Transverse colon (tissue), 4 donors: ENCODE results near the gene YBX3. TPM values are rescaled to one million over a fixed set of nuclear protein-coding genes. Genes with fewer than 3 reads are reported as not detected.
A peak's percentile ranks its signal among the peaks of the same experiment; 100 is the strongest.

Experiments used
- DNase-seq: peaks from one replicate; pipeline ENCODE4 v3.0.0-alpha.2; 2019
- H3K27ac ChIP-seq, 4 donors: fragments of 200-600 bp; sonication (generic); 2 replicates each; pipeline ENCODE4 v1.5.1; 2016 to 2018; ENCODE audit warnings: inconsistent platforms in 4 of 4
- H3K27me3 ChIP-seq: fragments of 200-600 bp; sonication (generic); 2 replicates; pipeline ENCODE4 v1.5.1; 2017; ENCODE audit warnings: inconsistent platforms
- H3K36me3 ChIP-seq, 4 donors: fragments of 200-600 bp; sonication (generic); 2 replicates each; pipeline ENCODE4 v1.5.1; 2017 to 2019; ENCODE audit warnings: inconsistent platforms in 4 of 4
- H3K4me1 ChIP-seq, 4 donors: fragments of 200-600 bp; sonication (generic); 2 replicates each; pipeline ENCODE4 v1.5.1; 2017 to 2020; ENCODE audit warnings: inconsistent platforms in 4 of 4
- H3K4me3 ChIP-seq, 4 donors: fragments of 200-600 bp; sonication (generic); 1 replicate in 1 of 4; 2 replicates in 3 of 4; pipeline versions ENCODE4 v1.5.1 to v1.6.1; 2017 to 2019; ENCODE audit warnings: inconsistent platforms in 4 of 4
- H3K9me3 ChIP-seq, 2 donors: fragments of 200-600 bp; sonication (generic); 2 replicates each; pipeline ENCODE4 v1.5.1; 2017 to 2019; ENCODE audit warnings: inconsistent platforms in 2 of 2
- EP300 ChIP-seq: sonication (generic); formaldehyde crosslinking; IDR thresholded peaks from one replicate; pipeline ENCODE4 v1.6.1; 2017; ENCODE audit warnings: antibody characterized with exemption, low read depth
- POLR2A ChIP-seq: fragments of 450-650 bp; IDR thresholded peaks from one replicate; pipeline ENCODE4 v1.6.1; 2016; ENCODE audit warnings: antibody characterized with exemption, mild to moderate bottlenecking, moderate library complexity
- POLR2AphosphoS5 ChIP-seq, 3 donors: sonication (generic); formaldehyde crosslinking; IDR thresholded peaks; one replicate each; pipeline ENCODE4 v1.6.1; 2016; ENCODE audit warnings: antibody characterized with exemption in 3 of 3
- WGBS, 2 donors: methylation state at CpG; one replicate each; pipeline ENCODE4 v1.1.5; 2018; ENCODE audit warnings: low coverage in 1 of 2; 5-methylcytosine and 5-hydroxymethylcytosine counted together
- in situ Hi-C, 4 donors: fragments of 200-750 bp; cut with MboI; loops; one replicate each; pipeline versions ENCODE4 v1.15.0 to v1.15.1; 2017; ENCODE audit warnings: low sequenced_read_pairs in 3 of 4, low pct_ligation_motif_present in 1 of 4, low pct_unique_long_range_greater_than_20kb in 1 of 4
- intact Hi-C: fragments of 100-400 bp; cut with DNase I; formaldehyde crosslinking; loops from one replicate; pipeline ENCODE4 v1.15.1; 2023; ENCODE audit warnings: low total_unique reads
- total RNA-seq, 4 donors: library from RNA; depleted of rRNA; stranded (reverse); fragments of >200 nt; gene quantifications; one replicate each; pipeline ENCODE4 v1.1.0, GENCODE V29; 2016
- TF ChIP-seq, protein P1 (sequence below), 5 experiments: fragments of 200-600 bp in 3 of 5; fragments of 450-650 bp in 2 of 5; sonication (generic) in 3 of 5; IDR thresholded peaks; 1 replicate in 2 of 5; 2 replicates in 3 of 5; pipeline ENCODE4 v1.5.1; 2016 to 2017; ENCODE audit warnings: antibody characterized with exemption in 5 of 5, inconsistent platforms in 3 of 5, mild to moderate bottlenecking in 2 of 5, moderate library complexity in 1 of 5

The YBX3 gene
- 100 to 1,000 TPM; 137 to 537 (median 236) TPM for total RNA-seq

DNA sequence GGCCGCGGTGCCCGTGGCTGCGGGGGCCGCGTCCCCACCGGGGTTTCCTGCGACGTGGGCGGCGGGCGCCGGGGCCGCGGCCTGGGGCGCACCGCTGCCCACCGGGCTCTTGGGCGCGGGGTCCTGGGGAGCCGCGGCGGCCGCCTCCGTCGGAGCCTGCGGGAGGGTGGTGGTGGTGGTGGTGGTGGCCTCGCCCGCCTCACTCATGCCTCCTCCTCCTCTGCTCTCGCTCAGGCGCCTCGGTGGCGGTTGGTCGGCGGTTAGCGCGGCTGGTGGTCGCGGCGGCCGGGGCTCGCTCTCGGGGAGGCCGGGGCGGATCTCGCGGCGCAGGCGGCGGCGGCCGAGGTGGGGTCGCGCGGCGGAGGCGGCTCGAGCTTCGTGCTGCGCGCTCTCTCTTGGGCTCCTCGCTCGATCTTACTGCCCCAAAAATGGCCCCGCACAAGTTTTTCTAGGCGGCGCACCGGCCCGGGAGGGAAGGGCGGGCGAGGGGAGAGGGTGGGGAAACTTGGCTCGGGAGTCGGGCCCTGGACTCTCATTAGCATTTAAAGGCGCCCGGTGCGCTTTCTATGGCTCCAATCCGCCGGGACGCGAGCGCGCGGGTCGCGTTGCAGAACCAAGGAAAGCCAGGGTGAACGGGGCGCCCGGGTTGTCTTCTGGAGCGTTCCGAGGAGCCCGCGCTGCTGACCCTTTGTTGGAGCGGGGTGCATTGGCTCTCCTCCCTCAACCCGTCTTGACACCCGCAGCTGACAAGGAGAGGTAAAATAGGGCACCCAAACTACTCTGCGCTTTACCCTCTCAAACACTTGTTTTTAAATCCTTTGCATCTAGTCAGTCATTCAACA, at the start of gene YBX3:
YBX3 (minus strand) TSS at position 419 of the 842 bp plus-strand sequence; CDS start at position 207, 212 bp downstream.
- DNase-seq = peak; percentile 88
- peaks cover 20 to 46% (median 41%) of the 10 kb centered on the region in 4 donors for H3K4me1 ChIP-seq
- H3K9me3 ChIP-seq = no peaks in the 10 kb centered on the region
- peak within 1 kb of the TSS; percentile 96 to 98 (median 98) for H3K27ac ChIP-seq
- 1% methylated on average over 64 of the region's 95 CpGs; no CpG with 5 or more reads in 1 of the 2 donors for WGBS, 2 donors
- no peaks in the 10 kb centered on the region for H3K36me3 ChIP-seq
- intact Hi-C loops = no loop called here
- H3K4me3 ChIP-seq = peak within 1 kb of the TSS; percentile 82 to 96 (median 88)
- no peaks in the 10 kb centered on the region for H3K27me3 ChIP-seq
- in situ Hi-C loops = no loop called here
- TF ChIP-seq POLR2A (peak; percentile 24), POLR2AphosphoS5 (IDR thresholded peaks at IDR 0.05) (peak; percentile 69 to 88 (median 78)), EP300 (no peak)
- TF ChIP-seq, protein P1, sequence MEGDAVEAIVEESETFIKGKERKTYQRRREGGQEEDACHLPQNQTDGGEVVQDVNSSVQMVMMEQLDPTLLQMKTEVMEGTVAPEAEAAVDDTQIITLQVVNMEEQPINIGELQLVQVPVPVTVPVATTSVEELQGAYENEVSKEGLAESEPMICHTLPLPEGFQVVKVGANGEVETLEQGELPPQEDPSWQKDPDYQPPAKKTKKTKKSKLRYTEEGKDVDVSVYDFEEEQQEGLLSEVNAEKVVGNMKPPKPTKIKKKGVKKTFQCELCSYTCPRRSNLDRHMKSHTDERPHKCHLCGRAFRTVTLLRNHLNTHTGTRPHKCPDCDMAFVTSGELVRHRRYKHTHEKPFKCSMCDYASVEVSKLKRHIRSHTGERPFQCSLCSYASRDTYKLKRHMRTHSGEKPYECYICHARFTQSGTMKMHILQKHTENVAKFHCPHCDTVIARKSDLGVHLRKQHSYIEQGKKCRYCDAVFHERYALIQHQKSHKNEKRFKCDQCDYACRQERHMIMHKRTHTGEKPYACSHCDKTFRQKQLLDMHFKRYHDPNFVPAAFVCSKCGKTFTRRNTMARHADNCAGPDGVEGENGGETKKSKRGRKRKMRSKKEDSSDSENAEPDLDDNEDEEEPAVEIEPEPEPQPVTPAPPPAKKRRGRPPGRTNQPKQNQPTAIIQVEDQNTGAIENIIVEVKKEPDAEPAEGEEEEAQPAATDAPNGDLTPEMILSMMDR (IDR thresholded peaks at IDR 0.05) = no peak

DNA sequence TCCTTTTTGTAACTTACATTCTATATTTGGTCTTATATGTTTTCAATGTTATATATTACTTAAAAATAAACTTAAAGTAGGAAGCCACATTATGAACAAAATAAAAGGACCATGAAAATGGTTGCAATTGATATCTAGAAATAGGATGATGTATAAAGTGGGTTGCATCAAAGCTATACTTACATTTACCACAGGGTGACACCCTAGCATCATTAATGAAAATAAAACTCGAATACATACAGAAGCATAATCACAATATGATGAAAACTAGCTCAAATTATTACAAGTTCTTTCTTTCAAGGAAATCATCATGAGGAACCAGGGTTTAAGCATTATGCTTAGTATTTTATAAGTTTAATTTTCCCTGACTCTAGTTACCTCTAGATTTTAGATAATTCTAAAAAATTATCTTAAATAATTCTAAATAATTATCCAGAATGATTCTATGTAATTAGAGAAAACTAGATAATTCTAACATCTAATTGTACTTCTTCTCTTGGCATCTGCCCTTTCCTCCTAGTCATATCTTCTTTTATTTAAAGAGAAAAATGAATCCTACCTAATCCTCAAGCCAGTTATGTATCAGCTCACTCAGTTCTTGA, 48.1 kb upstream of the YBX3 start:
- intact Hi-C loops (loop anchor here (10.0 kb wide), 1 partner anchor 424 kb away; no protein-coding TSS in a partner anchor), in situ Hi-C loops (loop anchor here (5.0 to 25.0 kb wide), 6 partner anchors 424 to 724 kb away; no protein-coding TSS in a partner anchor)
- no peak overlapping the region for H3K27ac ChIP-seq
- no peaks in the 10 kb centered on the region for H3K4me1 ChIP-seq
- H3K9me3 ChIP-seq = no peaks in the 10 kb centered on the region
- peaks cover 65% of the 10 kb centered on the region for H3K27me3 ChIP-seq
- H3K36me3 ChIP-seq = no peaks in the 10 kb centered on the region
- WGBS, 2 donors = 0% methylated on average over 1 of the region's 1 CpG
- TF ChIP-seq EP300 = no peak
- no peak for TF ChIP-seq POLR2A
- TF ChIP-seq, protein P1 (IDR thresholded peaks at IDR 0.05) = peak; percentile 54 to 75 (median 56)
- no peak for TF ChIP-seq POLR2AphosphoS5 (IDR thresholded peaks at IDR 0.05)
- no peak for DNase-seq
- H3K4me3 ChIP-seq = no peak overlapping the region

DNA sequence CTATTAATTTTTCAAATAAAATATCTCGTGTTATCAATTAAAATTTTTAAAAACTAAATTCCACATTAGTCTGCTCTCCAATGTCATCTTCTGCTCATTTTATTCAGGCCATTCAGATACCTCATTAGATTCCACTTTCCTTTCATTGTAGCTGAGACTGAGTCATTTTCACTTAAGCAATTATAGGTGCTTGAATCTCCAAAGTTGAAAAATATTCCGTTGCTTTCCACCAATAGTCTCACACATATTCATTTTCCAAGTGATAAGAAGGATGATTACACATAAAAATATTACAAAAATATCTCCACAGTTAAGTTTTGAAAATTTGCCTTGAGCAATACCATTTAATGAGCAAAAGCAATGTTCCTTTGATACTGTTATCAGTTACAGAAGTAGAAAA, 36.5 kb upstream of the YBX3 start:
- TF ChIP-seq POLR2AphosphoS5 (IDR thresholded peaks at IDR 0.05) = no peak
- TF ChIP-seq, protein P1 (IDR thresholded peaks at IDR 0.05) = no peak
- no peak for TF ChIP-seq EP300
- no peak for TF ChIP-seq POLR2A
- 28 to 41% methylated on average over 2 of the region's 2 CpGs for WGBS, 2 donors
- peaks cover 3 to 8% of the 10 kb centered on the region in 2 donors for H3K9me3 ChIP-seq
- no peak overlapping the region for H3K27ac ChIP-seq
- no peak for DNase-seq
- intact Hi-C loops = loop anchor here (10.0 kb wide), 1 partner anchor 145 kb away; the partner anchor contains the start of gene MAGOHB
- no peaks in the 10 kb centered on the region for H3K36me3 ChIP-seq
- in situ Hi-C loops = loop anchor here in 1 of 4 donors (10.0 to 25.0 kb wide), 2 partner anchors 453 to 725 kb away; no protein-coding TSS in a partner anchor
- no peak overlapping the region for H3K4me3 ChIP-seq
- peaks cover 34% of the 10 kb centered on the region for H3K27me3 ChIP-seq
- H3K4me1 ChIP-seq = no peaks in the 10 kb centered on the region

DNA sequence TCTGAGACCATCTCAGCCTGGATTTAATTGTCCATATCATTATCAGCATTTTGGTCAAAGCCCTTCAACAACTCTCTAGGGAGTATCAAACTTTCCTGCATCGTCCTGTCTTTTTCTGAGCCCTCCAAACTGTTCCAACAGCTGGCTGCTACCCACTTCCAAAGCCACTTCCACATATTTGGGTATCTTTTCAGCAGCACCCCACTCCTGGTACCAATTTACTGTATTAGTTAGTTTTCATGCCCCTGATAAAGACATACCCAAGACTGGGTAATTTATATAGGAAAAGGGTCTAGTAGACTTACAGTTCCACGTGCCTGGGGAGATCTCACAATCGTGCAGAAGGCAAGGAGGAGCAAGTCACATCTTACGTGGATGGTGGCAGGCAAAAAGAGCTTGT, 33.1 kb upstream of the YBX3 start:
- Histone ChIP-seq H3K27me3 (peaks cover 18% of the 10 kb centered on the region), H3K4me3 (no peak overlapping the region), H3K36me3 (no peaks in the 10 kb centered on the region), H3K9me3 (peaks cover 3 to 8% of the 10 kb centered on the region in 2 donors), H3K27ac (no peak overlapping the region), H3K4me1 (no peaks in the 10 kb centered on the region)
- intact Hi-C loops (loop anchor here (10.0 kb wide), 1 partner anchor 141 kb away; the partner anchor contains the start of gene MAGOHB), in situ Hi-C loops (loop anchor here in 1 of 4 donors (25.0 kb wide), 1 partner anchor 456 kb away; no protein-coding TSS in a partner anchor)
- TF ChIP-seq POLR2AphosphoS5 (IDR thresholded peaks at IDR 0.05) (no peak), EP300 (no peak), POLR2A (no peak)
- TF ChIP-seq, protein P1 (IDR thresholded peaks at IDR 0.05) = no peak
- no peak for DNase-seq
- WGBS, 2 donors = 75 to 80% methylated on average over 4 of the region's 4 CpGs
